Neural crest cell (in vitro differentiated cells): Measurements from ENCODE around the gene ITGBL1. TPM values are rescaled to one million over a fixed set of nuclear protein-coding genes. Genes with fewer than 3 reads are reported as not detected.
A peak's percentile ranks its signal among the peaks of the same experiment; 100 is the strongest.

Experiments used
- DNase-seq: peaks from one replicate; pipeline ENCODE4 v3.0.0; 2021; ENCODE audit warnings: low read depth, mixed read lengths, low spot score
- H3K27ac Mint-ChIP-seq: one replicate; pipeline ENCODE4 v1.8.0; 2021; ENCODE audit warnings: mild to moderate bottlenecking, mixed read lengths; ENCODE audit not compliant: unreplicated experiment
- H3K27me3 Mint-ChIP-seq: 2 replicates; pipeline ENCODE4 v1.8.0; 2021; ENCODE audit warnings: low read depth, mild to moderate bottlenecking, mixed read lengths
- H3K36me3 Mint-ChIP-seq: 2 replicates; pipeline ENCODE4 v1.8.0; 2021; ENCODE audit warnings: low read depth, mild to moderate bottlenecking, mixed read lengths
- H3K4me1 Mint-ChIP-seq: 2 replicates; pipeline ENCODE4 v1.8.0; 2021; ENCODE audit warnings: mixed read lengths
- H3K4me3 Mint-ChIP-seq: one replicate; pipeline ENCODE4 v1.8.0; 2021; ENCODE audit warnings: mild to moderate bottlenecking, mixed read lengths
- H3K9me3 Mint-ChIP-seq: 2 replicates; pipeline ENCODE4 v1.8.0; 2021; ENCODE audit warnings: mixed read lengths
- CTCF ChIP-seq: fragments of 200-600 bp; sonication (generic); conservative IDR thresholded peaks from 2 replicates; pipeline ENCODE4 v1.5.0; 2021; ENCODE audit warnings: antibody characterized with exemption, mild to moderate bottlenecking
- total RNA-seq: library from RNA; stranded (reverse); gene quantifications from 2 replicates; pipeline ENCODE4 v1.2.1, GENCODE V29; 2021

The ITGBL1 gene
- total RNA-seq, 1 donor from 2014 or later, result not detected

GRCh38 chr13:101487438-101487830, 35.0 kb downstream of the ITGBL1 start:
- no peak for DNase-seq
- peaks cover 4% of the 10 kb centered on the region for H3K9me3 Mint-ChIP-seq
- no peaks in the 10 kb centered on the region for H3K36me3 Mint-ChIP-seq
- no peaks in the 10 kb centered on the region for H3K27me3 Mint-ChIP-seq
- H3K4me3 Mint-ChIP-seq, result no peak overlapping the region
- TF ChIP-seq CTCF, result no peak
- no peak overlapping the region for H3K27ac Mint-ChIP-seq
- H3K4me1 Mint-ChIP-seq, result no peaks in the 10 kb centered on the region

- Mint-ChIP-seq H3K4me3 (no peak overlapping the region), H3K27ac (no peak overlapping the region), H3K9me3 (peaks cover 4% of the 10 kb centered on the region), H3K27me3 (peaks cover 4% of the 10 kb centered on the region), H3K36me3 (no peaks in the 10 kb centered on the region), H3K4me1 (no peaks in the 10 kb centered on the region)
- TF ChIP-seq CTCF, result no peak
- DNase-seq, result no peak
Measured at GRCh38 chr13:101488734-101489133, 36.3 kb downstream of the ITGBL1 start.

- Mint-ChIP-seq H3K27me3 (peaks cover 4% of the 10 kb centered on the region), H3K4me1 (no peaks in the 10 kb centered on the region), H3K4me3 (no peak overlapping the region), H3K27ac (no peak overlapping the region), H3K9me3 (peaks cover 4% of the 10 kb centered on the region), H3K36me3 (no peaks in the 10 kb centered on the region)
- TF ChIP-seq CTCF, result no peak
- DNase-seq, result no peak
Measured at GRCh38 chr13:101489643-101490405, 37.3 kb downstream of the ITGBL1 start.

- no peak for TF ChIP-seq CTCF
- H3K9me3 Mint-ChIP-seq, result no peaks in the 10 kb centered on the region
- H3K4me3 Mint-ChIP-seq, result no peak overlapping the region
- H3K27me3 Mint-ChIP-seq, result peaks cover 4% of the 10 kb centered on the region
- H3K27ac Mint-ChIP-seq, result no peak overlapping the region
- no peaks in the 10 kb centered on the region for H3K4me1 Mint-ChIP-seq
- no peak for DNase-seq
- H3K36me3 Mint-ChIP-seq, result no peaks in the 10 kb centered on the region
Measured at GRCh38 chr13:101490406-101491015, 38.0 kb downstream of the ITGBL1 start.

GRCh38 chr13:101492251-101492910, 39.9 kb downstream of the ITGBL1 start:
- H3K27me3 Mint-ChIP-seq, result peaks cover 4% of the 10 kb centered on the region
- no peak for TF ChIP-seq CTCF
- H3K4me1 Mint-ChIP-seq, result no peaks in the 10 kb centered on the region

More at GRCh38 chr13:101492251-101492910, 39.9 kb downstream of the ITGBL1 start:
- H3K4me3 Mint-ChIP-seq, result no peak overlapping the region
- no peaks in the 10 kb centered on the region for H3K9me3 Mint-ChIP-seq
- DNase-seq, result no peak
- peak overlapping the region; percentile 57 for H3K27ac Mint-ChIP-seq
- no peaks in the 10 kb centered on the region for H3K36me3 Mint-ChIP-seq
